Measurements from ENCODE around the gene PRDM12.

GRCh38 chr9:130631331-130632080 is 32.9 kb upstream of the PRDM12 start:
- TF ChIP-seq CTCF (IDR thresholded peaks at IDR 0.05; ENCODE audit: low read length) (no peak), EZH2 (IDR thresholded peaks at IDR 0.05; ENCODE audit: borderline replicate concordance, low read length) (no peak)

Data from OCI-LY1 (cell line).